A549 treated with RU486 at 1 μM for 4 hours (cell line): ENCODE data around the gene NIPAL1. TPM values are rescaled to one million over a fixed set of nuclear protein-coding genes. Genes with fewer than 3 reads are reported as not detected.

Source experiments
- total RNA-seq: library from RNA; stranded (reverse); fragments of 200-300 nt; extraction: Qiagen RNA extraction; gene quantifications from 5 replicates; pipeline ENCODE4 v1.2.3, GENCODE V29; 2022; ENCODE audit warnings: low read depth

Gene NIPAL1
- 0.32 to 0.94 TPM (median 0.74 TPM) in 5 replicates for total RNA-seq

GRCh38 chr4:48016141-48017107 lies at the start of gene NIPAL1, which contains the start of gene CNGA1:
NIPAL1 (plus strand) TSS chr4:48016772; CDS start chr4:48016840, 68 bp downstream.
CNGA1 (minus strand) TSS chr4:48016681; CDS start chr4:47952689, 63,992 bp downstream.

Other genes with a start within 250 kb of the NIPAL1 start
- gene CORIN, start 178.7 kb upstream of the NIPAL1 start, total RNA-seq = 0.02 TPM in 1 of 5 replicates, not detected in the others
- 4.7 to 7.6 TPM (median 5.6 TPM) in 5 replicates for gene NFXL1, start 102.2 kb upstream of the NIPAL1 start, total RNA-seq
- 0.14 to 0.51 TPM in 2 of 5 replicates, not detected in the others for gene CNGA1, start 91 bp upstream of the NIPAL1 start, total RNA-seq
- gene TXK, start 117.5 kb downstream of the NIPAL1 start, total RNA-seq = 0.11 to 0.20 TPM (median 0.15 TPM) in 5 replicates